HepG2 (cell line): ENCODE measurements around the gene RIPK3. TPM values are rescaled to one million over a fixed set of nuclear protein-coding genes. Genes with fewer than 3 reads are reported as not detected.
A peak's percentile ranks its signal among the peaks of the same experiment; 100 is the strongest.

ENCODE experiments used
- ATAC-seq: fragments of 200-7000 bp; cut with Tn5 transposase; 3 replicates; pipeline ENCODE4 v1.9.1; 2020; ENCODE audit warnings: mild to moderate bottlenecking, moderate library complexity
- BruUV-seq: library from RNA; stranded (reverse); fragments of 400-500 nt; replicated peaks from 2 replicates; lab custom pipeline; 2021; lab: Mats Ljungman, UMichigan
- CTCF ChIA-PET: fragments of 300-600 bp; formaldehyde crosslinking; extraction: SDS; loops from one replicate; lab custom pipeline; 2021; ENCODE audit warnings: low total read pairs, inconsistent platforms, low intra/inter-chr PET ratio; lab: Yijun Ruan, JAX
- POLR2A ChIA-PET: fragments of 350-600 bp; sonication (Branson Sonifier 250); formaldehyde crosslinking; loops from one replicate; lab custom pipeline; 2020; ENCODE audit warnings: antibody characterized with exemption, inconsistent platforms; lab: Yijun Ruan, JAX
- DNase-seq: peaks from one replicate; pipeline ENCODE4 v3.0.0-alpha.2; 2015; ENCODE audit warnings: low spot score
- FAIRE-seq: peaks from 3 replicates; lab custom pipeline; 2011; peaks lifted over from hg19 to GRCh38; lab: Jason Lieb, UNC
- H2AFZ ChIP-seq: one replicate; pipeline ENCODE4 v1.6.1; 2011; ENCODE audit warnings: low read length, inconsistent platforms
- H3K27ac ChIP-seq: fragments of 300-600 bp; 3 replicates; pipeline ENCODE4 v1.8.0; 2011; ENCODE audit warnings: mixed run types, mild to moderate bottlenecking, mixed read lengths, low read length, inconsistent platforms; ENCODE audit not compliant: insufficient read depth; ENCODE audit errors: extremely low read length
- H3K27me3 ChIP-seq, 2 experiments: fragments of 200-600 bp in 1 of 2; 2 replicates in 1 of 2; 3 replicates in 1 of 2; pipeline versions ENCODE4 v1.6.0 to v1.8.0; 2011; ENCODE audit warnings: low read length in 2 of 2, mild to moderate bottlenecking in 2 of 2, moderate library complexity in 2 of 2, inconsistent platforms in 1 of 2; ENCODE audit not compliant: insufficient read depth in 2 of 2, control insufficient read depth in 1 of 2
- H3K36me3 ChIP-seq, 2 experiments: fragments of 200-600 bp in 1 of 2; replicated peaks in 1 of 2; 2 replicates in 1 of 2; 3 replicates in 1 of 2; pipeline versions ENCODE4 v1.5.1 to v1.8.0; 2011; ENCODE audit warnings: low read length in 2 of 2, inconsistent platforms in 1 of 2; ENCODE audit not compliant: insufficient read depth in 2 of 2, control insufficient read depth in 1 of 2
- H3K4me1 ChIP-seq: 2 replicates; pipeline ENCODE4 v1.5.1; 2012; ENCODE audit warnings: low read length, inconsistent platforms; ENCODE audit not compliant: insufficient read depth
- H3K4me2 ChIP-seq: 2 replicates; pipeline ENCODE4 v1.6.0; 2011; ENCODE audit warnings: low read depth, low read length, inconsistent platforms
- H3K4me3 ChIP-seq, 3 experiments: fragments of 200-600 bp in 1 of 3; sonication (generic), shearing (Covaris generic) in 1 of 3; replicated peaks in 1 of 3; 2 replicates each; pipeline ENCODE4 v1.5.1; 2011 to 2016; ENCODE audit warnings: low read length in 3 of 3, inconsistent platforms in 2 of 3, low read depth in 2 of 3, mild to moderate bottlenecking in 2 of 3, control low read depth in 1 of 3, mixed read lengths in 1 of 3; ENCODE audit not compliant: insufficient read depth in 1 of 3
- H3K79me2 ChIP-seq: one replicate; pipeline ENCODE4 v1.6.1; 2011; ENCODE audit warnings: low read length, inconsistent platforms; ENCODE audit not compliant: insufficient read depth
- H3K9ac ChIP-seq: 2 replicates; pipeline ENCODE4 v1.6.0; 2011; ENCODE audit warnings: mild to moderate bottlenecking, low read depth, low read length, inconsistent platforms; ENCODE audit not compliant: insufficient read depth
- H3K9me3 ChIP-seq: 2 replicates; pipeline ENCODE4 v1.5.1; 2012; ENCODE audit warnings: mild to moderate bottlenecking, low read length
- H4K20me1 ChIP-seq: 2 replicates; pipeline ENCODE4 v1.6.0; 2011; ENCODE audit warnings: inconsistent platforms, mild to moderate bottlenecking, low read length, moderate library complexity; ENCODE audit not compliant: insufficient read depth
- ELF1 ChIP-seq: sonication (generic); formaldehyde crosslinking; IDR thresholded peaks from 2 replicates; pipeline ENCODE4 v1.4.0; 2020; ENCODE audit warnings: missing genetic modification reagents
- FOXO1 ChIP-seq: sonication (generic); formaldehyde crosslinking; IDR thresholded peaks from 2 replicates; pipeline ENCODE4 v1.4.0; 2020; ENCODE audit warnings: missing genetic modification reagents
- HOXA5 ChIP-seq: sonication (generic); formaldehyde crosslinking; IDR thresholded peaks from 2 replicates; pipeline ENCODE4 v1.4.0; 2020; ENCODE audit warnings: missing genetic modification reagents
- KDM6A ChIP-seq: IDR thresholded peaks from 2 replicates; pipeline ENCODE4 v1.6.1; 2016; ENCODE audit warnings: low read depth
- PCBP2 ChIP-seq: fragments of 200-400 bp; formaldehyde crosslinking; optimal IDR thresholded peaks from 2 replicates; pipeline ENCODE3; 2018; ENCODE audit warnings: low read length, low read depth; ENCODE audit not compliant: poor library complexity, severe bottlenecking
- RELA ChIP-seq: sonication (generic); formaldehyde crosslinking; IDR thresholded peaks from 2 replicates; pipeline ENCODE4 v1.4.0; 2020; ENCODE audit warnings: missing genetic modification reagents
- ZFP36 ChIP-seq: fragments of 150-350 bp; IDR thresholded peaks from 2 replicates; pipeline ENCODE4 v1.6.1; 2018; ENCODE audit warnings: borderline replicate concordance, low read length, low read depth; ENCODE audit not compliant: partially characterized antibody
- WGBS: methylation state at CpG from one replicate; pipeline ENCODE4 v1.1.6; 2017; ENCODE audit warnings: low lambda C conversion rate; 5-methylcytosine and 5-hydroxymethylcytosine counted together
- in situ Hi-C: cut with HindIII; loops from 2 replicates; pipeline ENCODE4 v1.10.0; 2017; ENCODE audit warnings: low pct_unique_long_range_greater_than_20kb; ENCODE audit not compliant: extremely low pct_ligation_motif_present
- intact Hi-C: fragments of 100-400 bp; cut with micrococcal nuclease; formaldehyde crosslinking; loops from one replicate; pipeline ENCODE4 v1.10.0; 2022; ENCODE audit not compliant: unreplicated experiment
- polyA plus RNA-seq, 8 experiments: library from polyadenylated mRNA; depleted of rRNA in 3 of 8; stranded (reverse) in 7 of 8; unstranded in 1 of 8; fragments of >200 nt; fragmentation: Illumina TruSeq in 4 of 8; extraction: Trizol in 4 of 8; gene quantifications; 2 replicates each; pipeline versions ENCODE4 v1.2.1 to v1.2.3, GENCODE V29; 2011 to 2016; ENCODE audit warnings: low read depth in 4 of 8, missing spikeins in 1 of 8, mixed read lengths in 1 of 8; ENCODE audit not compliant: insufficient read depth in 1 of 8
- total RNA-seq, 5 experiments: library from RNA; depleted of rRNA; stranded (reverse); fragments of >200 nt; fragmentation: Illumina TruSeq; extraction: Trizol; gene quantifications; 2 replicates each; pipeline ENCODE4 v1.2.3, GENCODE V29; 2016; ENCODE audit warnings: low read depth in 1 of 5
- TF ChIP-seq, protein P1 (sequence below): sonication (generic); formaldehyde crosslinking; IDR thresholded peaks from 2 replicates; pipeline ENCODE4 v1.4.0; 2020; ENCODE audit warnings: missing genetic modification reagents, borderline replicate concordance
- TF ChIP-seq, protein P2 (sequence below): sonication (generic); formaldehyde crosslinking; IDR thresholded peaks from 2 replicates; pipeline ENCODE4 v1.4.0; 2020; ENCODE audit warnings: missing genetic modification reagents, borderline replicate concordance

RIPK3 gene
- total and polyA plus RNA-seq, 2 of the 13 experiments (the other 11 are each of a cell fraction or from before 2014, with no cell fraction given): not detected

DNA sequence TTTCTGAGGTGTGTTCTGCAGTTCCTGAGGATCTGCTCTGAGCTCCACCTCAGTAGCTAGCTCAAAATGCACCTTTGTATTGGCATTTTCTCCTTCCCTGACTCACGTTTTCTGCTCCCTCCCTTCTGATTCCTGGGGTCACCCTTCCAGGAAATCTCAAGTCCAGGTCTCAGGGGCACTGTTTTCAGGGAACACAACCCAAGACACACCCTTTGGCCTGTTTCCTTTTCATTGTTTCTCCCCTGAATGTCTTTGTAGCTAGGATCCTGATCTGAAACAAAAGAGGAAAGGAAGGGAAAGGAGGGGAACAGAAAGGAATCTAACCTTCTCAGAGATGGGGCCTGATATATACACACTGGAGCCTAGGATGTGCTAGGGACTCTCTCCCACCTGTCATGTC is 7.3 kb upstream of the RIPK3 start:
- H4K20me1 ChIP-seq: no peaks in the 10 kb centered on the region
- DNase-seq (no peak), FAIRE-seq (no peak), ATAC-seq (no peak)
- in situ Hi-C loops: no loop called here
- peaks cover 7% of the 10 kb centered on the region for H3K4me1 ChIP-seq
- intact Hi-C loops: no loop called here
- TF ChIP-seq PCBP2 (peak; percentile 74), ELF1 (CRISPR knock-in tag) (no peak)
- POLR2A ChIA-PET: interaction anchor here (1.7 kb wide), 1 partner anchor 83 kb away, joined by 5 read pairs; the partner anchor contains the start of gene KHNYN
- 0% methylated on average over 1 of the region's 1 CpG for WGBS
- no peak overlapping the region for H3K9ac ChIP-seq
- no peaks in the 10 kb centered on the region for H3K9me3 ChIP-seq
- no peak overlapping the region for H2AFZ ChIP-seq
- no peak overlapping the region for H3K4me3 ChIP-seq
- BruUV-seq: no TSS peak
- no peaks in the 10 kb centered on the region for H3K79me2 ChIP-seq
- H3K27me3 ChIP-seq: peaks cover 3 to 14% of the 10 kb centered on the region in 2 experiments; a peak in 2 of 5 replicates
- CTCF ChIA-PET: no interaction called here
- H3K36me3 ChIP-seq: no peaks in the 10 kb centered on the region
- H3K27ac ChIP-seq: no peak overlapping the region
- no peak overlapping the region for H3K4me2 ChIP-seq

DNA sequence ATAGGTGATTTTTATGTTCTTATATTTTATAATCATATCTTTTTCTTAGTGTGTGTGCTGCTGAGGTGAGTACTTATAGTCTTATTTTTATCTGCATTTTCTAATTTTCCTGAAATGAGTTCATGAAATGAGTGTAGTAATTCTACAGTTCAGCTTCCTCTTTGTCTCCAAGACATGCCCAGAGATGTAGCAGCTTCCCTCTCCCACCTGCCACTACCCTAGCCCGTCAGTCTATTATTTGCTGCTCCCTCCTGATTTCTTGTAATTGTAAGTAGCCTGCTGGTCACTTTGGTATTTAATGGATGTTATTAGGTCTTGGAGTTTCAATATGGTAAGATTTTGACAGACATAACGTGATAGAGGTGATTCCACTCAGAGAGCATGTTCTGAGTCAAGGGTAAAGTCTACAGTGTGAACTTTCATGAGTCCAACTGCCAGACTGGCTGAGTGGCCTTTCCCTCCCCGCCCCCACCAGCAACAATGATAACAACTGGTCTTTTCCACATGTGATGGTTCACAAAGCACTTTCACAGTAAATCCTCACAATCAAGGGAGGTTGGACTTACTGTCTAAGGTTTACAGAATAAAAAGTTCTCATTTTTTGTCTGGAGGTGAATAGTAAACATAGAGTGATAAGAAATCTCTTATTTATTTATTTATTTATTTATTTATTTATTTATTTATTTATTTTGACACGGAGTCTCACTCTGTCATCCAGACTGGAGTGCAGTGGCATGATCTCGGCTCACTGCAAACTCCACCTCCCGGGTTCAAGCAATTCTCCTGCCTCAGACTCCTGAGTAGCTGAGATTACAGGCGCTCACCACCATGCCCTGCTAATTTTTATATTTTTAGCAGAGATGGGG is 4.2 kb upstream of the RIPK3 start:
- Histone ChIP-seq H4K20me1 (no peaks in the 10 kb centered on the region), H3K79me2 (no peaks in the 10 kb centered on the region), H3K9ac (no peak overlapping the region), H3K36me3 (no peaks in the 10 kb centered on the region), H2AFZ (no peak overlapping the region), H3K27me3 (peaks cover 0 to 15% of the 10 kb centered on the region in 2 experiments; a peak in 1 of 5 replicates), H3K4me1 (peaks cover 7% of the 10 kb centered on the region), H3K4me2 (peak overlapping the region; percentile 41), H3K4me3 (no peak overlapping the region), H3K9me3 (no peaks in the 10 kb centered on the region), H3K27ac (no peak overlapping the region)
- CTCF ChIA-PET: no interaction called here
- intact Hi-C loops: no loop called here
- 19% methylated on average over 7 of the region's 7 CpGs for WGBS
- BruUV-seq: no TSS peak
- FAIRE-seq (peak; percentile 67), DNase-seq (peak; percentile 66), ATAC-seq (peak; percentile 78)
- POLR2A ChIA-PET: interaction anchor here (1.0 kb wide), 1 partner anchor 86 kb away, joined by 3 read pairs; the partner anchor contains the start of genes CBLN3 and KHNYN
- in situ Hi-C loops: no loop called here
- TF ChIP-seq ZFP36 (no peak), HOXA5 (CRISPR knock-in tag) (no peak), RELA (CRISPR knock-in tag) (no peak), FOXO1 (CRISPR knock-in tag) (peak; percentile 34; the same call in 1 of the 2 replicates), KDM6A (CRISPR knock-in tag) (0 out of 2 replicates have a peak, but pooled peaks have one; percentile 41)
- TF ChIP-seq, protein P1, sequence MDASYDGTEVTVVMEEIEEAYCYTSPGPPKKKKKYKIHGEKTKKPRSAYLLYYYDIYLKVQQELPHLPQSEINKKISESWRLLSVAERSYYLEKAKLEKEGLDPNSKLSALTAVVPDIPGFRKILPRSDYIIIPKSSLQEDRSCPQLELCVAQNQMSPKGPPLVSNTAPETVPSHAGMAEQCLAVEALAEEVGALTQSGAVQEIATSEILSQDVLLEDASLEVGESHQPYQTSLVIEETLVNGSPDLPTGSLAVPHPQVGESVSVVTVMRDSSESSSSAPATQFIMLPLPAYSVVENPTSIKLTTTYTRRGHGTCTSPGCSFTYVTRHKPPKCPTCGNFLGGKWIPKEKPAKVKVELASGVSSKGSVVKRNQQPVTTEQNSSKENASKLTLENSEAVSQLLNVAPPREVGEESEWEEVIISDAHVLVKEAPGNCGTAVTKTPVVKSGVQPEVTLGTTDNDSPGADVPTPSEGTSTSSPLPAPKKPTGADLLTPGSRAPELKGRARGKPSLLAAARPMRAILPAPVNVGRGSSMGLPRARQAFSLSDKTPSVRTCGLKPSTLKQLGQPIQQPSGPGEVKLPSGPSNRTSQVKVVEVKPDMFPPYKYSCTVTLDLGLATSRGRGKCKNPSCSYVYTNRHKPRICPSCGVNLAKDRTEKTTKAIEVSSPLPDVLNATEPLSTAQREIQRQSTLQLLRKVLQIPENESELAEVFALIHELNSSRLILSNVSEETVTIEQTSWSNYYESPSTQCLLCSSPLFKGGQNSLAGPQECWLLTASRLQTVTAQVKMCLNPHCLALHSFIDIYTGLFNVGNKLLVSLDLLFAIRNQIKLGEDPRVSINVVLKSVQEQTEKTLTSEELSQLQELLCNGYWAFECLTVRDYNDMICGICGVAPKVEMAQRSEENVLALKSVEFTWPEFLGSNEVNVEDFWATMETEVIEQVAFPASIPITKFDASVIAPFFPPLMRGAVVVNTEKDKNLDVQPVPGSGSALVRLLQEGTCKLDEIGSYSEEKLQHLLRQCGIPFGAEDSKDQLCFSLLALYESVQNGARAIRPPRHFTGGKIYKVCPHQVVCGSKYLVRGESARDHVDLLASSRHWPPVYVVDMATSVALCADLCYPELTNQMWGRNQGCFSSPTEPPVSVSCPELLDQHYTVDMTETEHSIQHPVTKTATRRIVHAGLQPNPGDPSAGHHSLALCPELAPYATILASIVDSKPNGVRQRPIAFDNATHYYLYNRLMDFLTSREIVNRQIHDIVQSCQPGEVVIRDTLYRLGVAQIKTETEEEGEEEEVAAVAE (CRISPR knock-in tag): peak; percentile 63
- TF ChIP-seq, protein P2, sequence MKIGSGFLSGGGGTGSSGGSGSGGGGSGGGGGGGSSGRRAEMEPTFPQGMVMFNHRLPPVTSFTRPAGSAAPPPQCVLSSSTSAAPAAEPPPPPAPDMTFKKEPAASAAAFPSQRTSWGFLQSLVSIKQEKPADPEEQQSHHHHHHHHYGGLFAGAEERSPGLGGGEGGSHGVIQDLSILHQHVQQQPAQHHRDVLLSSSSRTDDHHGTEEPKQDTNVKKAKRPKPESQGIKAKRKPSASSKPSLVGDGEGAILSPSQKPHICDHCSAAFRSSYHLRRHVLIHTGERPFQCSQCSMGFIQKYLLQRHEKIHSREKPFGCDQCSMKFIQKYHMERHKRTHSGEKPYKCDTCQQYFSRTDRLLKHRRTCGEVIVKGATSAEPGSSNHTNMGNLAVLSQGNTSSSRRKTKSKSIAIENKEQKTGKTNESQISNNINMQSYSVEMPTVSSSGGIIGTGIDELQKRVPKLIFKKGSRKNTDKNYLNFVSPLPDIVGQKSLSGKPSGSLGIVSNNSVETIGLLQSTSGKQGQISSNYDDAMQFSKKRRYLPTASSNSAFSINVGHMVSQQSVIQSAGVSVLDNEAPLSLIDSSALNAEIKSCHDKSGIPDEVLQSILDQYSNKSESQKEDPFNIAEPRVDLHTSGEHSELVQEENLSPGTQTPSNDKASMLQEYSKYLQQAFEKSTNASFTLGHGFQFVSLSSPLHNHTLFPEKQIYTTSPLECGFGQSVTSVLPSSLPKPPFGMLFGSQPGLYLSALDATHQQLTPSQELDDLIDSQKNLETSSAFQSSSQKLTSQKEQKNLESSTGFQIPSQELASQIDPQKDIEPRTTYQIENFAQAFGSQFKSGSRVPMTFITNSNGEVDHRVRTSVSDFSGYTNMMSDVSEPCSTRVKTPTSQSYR (CRISPR knock-in tag): peak; percentile 94
